Fibroblast of skin of back (primary cell): ENCODE measurements around the gene PLA2G3.

ENCODE experiments used
- DNase-seq: peaks from one replicate; pipeline ENCODE4 v3.0.0-alpha.2; 2013

PLA2G3 gene

GRCh38 chr22:31085928-31086327 is 54.4 kb downstream of the PLA2G3 start:
- DNase-seq: no peak

DNA sequence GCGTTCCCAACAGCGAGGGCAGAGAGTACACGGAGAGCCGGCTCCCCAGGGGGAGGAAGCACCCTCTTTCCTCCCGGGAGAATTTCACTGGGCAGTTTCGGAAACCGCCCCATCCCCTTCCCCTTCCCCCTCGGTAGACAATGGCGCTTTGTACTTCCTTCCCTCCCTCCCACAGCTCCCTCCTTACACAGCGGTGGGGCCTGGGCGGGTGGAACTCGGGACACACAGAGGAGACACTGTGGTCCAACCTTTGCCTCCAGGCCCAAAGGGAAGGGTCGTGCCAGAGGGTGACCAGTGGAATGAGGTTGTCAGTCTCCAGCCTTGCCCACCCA is 54.8 kb downstream of the PLA2G3 start:
- DNase-seq: no peak

GRCh38 chr22:31084811-31085492 is 55.4 kb downstream of the PLA2G3 start:
- peak; percentile 92 for DNase-seq
